SU-DHL-6 (cell line): ENCODE results near the gene FBN2.

Source experiments
- H2AFZ ChIP-seq: fragments of 200-600 bp; sonication (generic); 2 replicates; pipeline ENCODE4 v1.6.1; 2014; ENCODE audit warnings: low read depth, mild to moderate bottlenecking, moderate library complexity, mixed read lengths, antibody characterized with exemption, low read length; ENCODE audit not compliant: severe bottlenecking
- H3F3A ChIP-seq: fragments of 200-600 bp; shearing (Covaris generic); 2 replicates; pipeline ENCODE4 v1.6.0; 2016; ENCODE audit warnings: antibody characterized with exemption, mild to moderate bottlenecking; ENCODE audit not compliant: insufficient read depth
- H3K27ac ChIP-seq: fragments of 200-600 bp; sonication (generic); 2 replicates; pipeline ENCODE4 v1.5.1; 2016; ENCODE audit warnings: low read depth, mild to moderate bottlenecking, low read length, moderate library complexity, mixed read lengths
- H3K27me3 ChIP-seq: fragments of 200-600 bp; sonication (generic), shearing (Covaris generic); 2 replicates; pipeline ENCODE4 v1.6.0; 2014; ENCODE audit warnings: mild to moderate bottlenecking, low read length
- H3K36me3 ChIP-seq: fragments of 200-600 bp; sonication (generic); 2 replicates; pipeline ENCODE4 v1.6.1; 2014; ENCODE audit warnings: mild to moderate bottlenecking, low read length, mixed read lengths
- H3K4me2 ChIP-seq: fragments of 300-600, 200-600 bp; shearing (Covaris generic), sonication (generic); 2 replicates; pipeline ENCODE4 v1.6.0; 2014; ENCODE audit warnings: low read length, low read depth, mild to moderate bottlenecking; ENCODE audit not compliant: poor library complexity, severe bottlenecking
- H3K4me3 ChIP-seq: fragments of 200-600 bp; sonication (generic); 2 replicates; pipeline ENCODE4 v1.5.1; 2014; ENCODE audit warnings: antibody characterized with exemption, low read length, mild to moderate bottlenecking, mixed read lengths; ENCODE audit not compliant: insufficient read depth, poor library complexity, severe bottlenecking
- H3K79me2 ChIP-seq: fragments of 200-600 bp; sonication (generic); 2 replicates; pipeline ENCODE4 v1.6.1; 2014; ENCODE audit warnings: mild to moderate bottlenecking, low read length, moderate library complexity; ENCODE audit not compliant: insufficient read depth
- H3K9ac ChIP-seq: fragments of 200-600 bp; sonication (generic); 2 replicates; pipeline ENCODE4 v1.7.0; 2014; ENCODE audit warnings: mild to moderate bottlenecking, low read length
- H3K9me2 ChIP-seq: fragments of 200-600 bp; sonication (generic); replicated peaks from 2 replicates; pipeline ENCODE4 v1.6.1; 2014; ENCODE audit warnings: low read length; ENCODE audit not compliant: insufficient read depth
- H3K9me3 ChIP-seq: fragments of 200-600 bp; sonication (generic); 2 replicates; pipeline ENCODE4 v1.6.1; 2014; ENCODE audit warnings: low read length, mixed read lengths; ENCODE audit not compliant: insufficient read depth
- H4K20me1 ChIP-seq: fragments of 200-600 bp; sonication (generic); 2 replicates; pipeline ENCODE4 v1.6.1; 2014; ENCODE audit warnings: low read depth, mild to moderate bottlenecking, antibody characterized with exemption, low read length, moderate library complexity, mixed read lengths
- CTCF ChIP-seq: fragments of 200-600 bp; sonication (generic); IDR thresholded peaks from one replicate; pipeline ENCODE4 v1.5.1; 2017; ENCODE audit warnings: antibody characterized with exemption, mild to moderate bottlenecking, low read length, moderate library complexity; ENCODE audit not compliant: insufficient read depth, poor library complexity, severe bottlenecking
- EZH2phosphoT487 ChIP-seq: fragments of 200-600 bp; sonication (generic), shearing (Covaris generic); conservative IDR thresholded peaks from 2 replicates; pipeline ENCODE4 v1.6.1; 2018; ENCODE audit warnings: mild to moderate bottlenecking, antibody characterized with exemption, low read length, moderate library complexity, mixed read lengths

Gene FBN2

GRCh38 chr5:128228521-128228920 lies 309.5 kb downstream of the FBN2 start:
- Histone ChIP-seq H3K27ac (no peak overlapping the region), H3K9me3 (no peaks in the 10 kb centered on the region), H3K4me2 (no peak overlapping the region), H2AFZ (no peak overlapping the region), H3K79me2 (no peaks in the 10 kb centered on the region), H4K20me1 (no peaks in the 10 kb centered on the region), H3K9ac (no peak overlapping the region), H3F3A (no peaks in the 10 kb centered on the region), H3K36me3 (no peaks in the 10 kb centered on the region), H3K4me3 (no peak overlapping the region), H3K9me2 (no peaks in the 10 kb centered on the region), H3K27me3 (no peaks in the 10 kb centered on the region)
- TF ChIP-seq EZH2phosphoT487 (no peak), CTCF (no peak)

- H3K27me3 ChIP-seq = no peaks in the 10 kb centered on the region
- no peaks in the 10 kb centered on the region for H3K36me3 ChIP-seq
- H2AFZ ChIP-seq = no peak overlapping the region
- no peaks in the 10 kb centered on the region for H3K9me3 ChIP-seq
- no peak overlapping the region for H3K9ac ChIP-seq
- no peaks in the 10 kb centered on the region for H3K79me2 ChIP-seq
- no peaks in the 10 kb centered on the region for H4K20me1 ChIP-seq
- H3K4me2 ChIP-seq = no peak overlapping the region
- no peak overlapping the region for H3K27ac ChIP-seq
- H3F3A ChIP-seq = no peaks in the 10 kb centered on the region
- H3K9me2 ChIP-seq = no peaks in the 10 kb centered on the region
- H3K4me3 ChIP-seq = no peak overlapping the region
- no peak for TF ChIP-seq EZH2phosphoT487
- TF ChIP-seq CTCF = no peak
Measured at GRCh38 chr5:128228008-128228407, 310.0 kb downstream of the FBN2 start.

- no peaks in the 10 kb centered on the region for H3K36me3 ChIP-seq
- no peaks in the 10 kb centered on the region for H3K9me2 ChIP-seq
- H3K27me3 ChIP-seq = no peaks in the 10 kb centered on the region
- no peaks in the 10 kb centered on the region for H3F3A ChIP-seq
- H3K9me3 ChIP-seq = no peaks in the 10 kb centered on the region
- no peak overlapping the region for H3K9ac ChIP-seq
- H3K27ac ChIP-seq = no peak overlapping the region
- no peaks in the 10 kb centered on the region for H3K79me2 ChIP-seq
- H2AFZ ChIP-seq = no peak overlapping the region
- TF ChIP-seq EZH2phosphoT487 (no peak), CTCF (no peak)
- H3K4me2 ChIP-seq = no peak overlapping the region
- H4K20me1 ChIP-seq = no peaks in the 10 kb centered on the region
- H3K4me3 ChIP-seq = no peak overlapping the region
Measured at GRCh38 chr5:128225245-128226030, 312.6 kb downstream of the FBN2 start.
